HepG2 (cell line): Measurements from ENCODE around the gene CHST12. TPM values are rescaled to one million over a fixed set of nuclear protein-coding genes. Genes with fewer than 3 reads are reported as not detected.

Experiments used
- GABPB1 ChIP-seq: IDR thresholded peaks from 2 replicates; pipeline ENCODE4 v1.6.1; 2016; ENCODE audit warnings: mild to moderate bottlenecking, missing genetic modification reagents, moderate library complexity, missing compliant biosample characterization
- HNRNPL ChIP-seq: fragments of 200-400 bp; formaldehyde crosslinking; IDR thresholded peaks from 2 replicates; pipeline ENCODE4 v1.6.1; 2017; ENCODE audit warnings: mild to moderate bottlenecking, low read depth, low read length
- HOXA3 ChIP-seq: sonication (generic); formaldehyde crosslinking; IDR thresholded peaks from 2 replicates; pipeline ENCODE4 v1.5.0; 2020; ENCODE audit warnings: missing genetic modification reagents
- MAF1 ChIP-seq: sonication (generic); formaldehyde crosslinking; IDR thresholded peaks from 2 replicates; pipeline ENCODE4 v1.5.0; 2020; ENCODE audit warnings: missing genetic modification reagents, borderline replicate concordance
- MTA1 ChIP-seq: sonication (generic); formaldehyde crosslinking; IDR thresholded peaks from 2 replicates; pipeline ENCODE4 v1.4.0; 2020; ENCODE audit warnings: missing genetic modification reagents, mild to moderate bottlenecking, borderline replicate concordance
- MYPOP ChIP-seq: sonication (generic); formaldehyde crosslinking; IDR thresholded peaks from 2 replicates; pipeline ENCODE4 v1.8.1; 2023; ENCODE audit warnings: mild to moderate bottlenecking, moderate library complexity, missing genetic modification reagents
- NR2F6 ChIP-seq, 2 experiments: IDR thresholded peaks; 2 replicates each; pipeline ENCODE4 v1.6.1; 2016; ENCODE audit warnings: antibody characterized with exemption in 1 of 2, mild to moderate bottlenecking in 1 of 2
- RELA ChIP-seq: sonication (generic); formaldehyde crosslinking; IDR thresholded peaks from 2 replicates; pipeline ENCODE4 v1.4.0; 2020; ENCODE audit warnings: missing genetic modification reagents
- TEAD2 ChIP-seq: sonication (generic); formaldehyde crosslinking; IDR thresholded peaks from 2 replicates; pipeline ENCODE4 v1.9.0; 2021; ENCODE audit warnings: missing genetic modification reagents
- ZFP36L2 ChIP-seq: sonication (generic); formaldehyde crosslinking; IDR thresholded peaks from 2 replicates; pipeline ENCODE4 v1.4.0; 2020; ENCODE audit warnings: missing genetic modification reagents
- ZNF20 ChIP-seq: sonication (generic); formaldehyde crosslinking; IDR thresholded peaks from 2 replicates; pipeline ENCODE4 v1.4.0; 2020; ENCODE audit warnings: mild to moderate bottlenecking, moderate library complexity, missing genetic modification reagents
- ZNF232 ChIP-seq: sonication (generic); formaldehyde crosslinking; IDR thresholded peaks from 2 replicates; pipeline ENCODE4 v1.4.0; 2020; ENCODE audit warnings: missing genetic modification reagents, borderline replicate concordance
- ZNF292 ChIP-seq: sonication (generic); formaldehyde crosslinking; IDR thresholded peaks from 2 replicates; pipeline ENCODE4 v1.8.1; 2022; ENCODE audit warnings: mild to moderate bottlenecking, low read depth, missing genetic modification reagents, borderline replicate concordance
- ZNF468 ChIP-seq: sonication (generic); formaldehyde crosslinking; IDR thresholded peaks from 2 replicates; pipeline ENCODE4 v1.8.0; 2022; ENCODE audit warnings: mild to moderate bottlenecking, moderate library complexity, missing genetic modification reagents
- ZNF607 ChIP-seq: sonication (generic); formaldehyde crosslinking; IDR thresholded peaks from 2 replicates; pipeline ENCODE4 v1.5.1; 2020; ENCODE audit warnings: missing genetic modification reagents, mild to moderate bottlenecking, borderline replicate concordance
- ZNF746 ChIP-seq: sonication (generic); formaldehyde crosslinking; IDR thresholded peaks from 2 replicates; pipeline ENCODE4 v1.8.0; 2022; ENCODE audit warnings: mild to moderate bottlenecking, missing genetic modification reagents
- ZSCAN9 ChIP-seq: IDR thresholded peaks from 2 replicates; pipeline ENCODE4 v1.6.1; 2016; ENCODE audit warnings: borderline replicate concordance
- polyA plus RNA-seq, 8 experiments: library from polyadenylated mRNA; depleted of rRNA in 3 of 8; stranded (reverse) in 7 of 8; unstranded in 1 of 8; fragments of >200 nt; fragmentation: Illumina TruSeq in 4 of 8; extraction: Trizol in 4 of 8; gene quantifications; 2 replicates each; pipeline versions ENCODE4 v1.2.1 to v1.2.3, GENCODE V29; 2011 to 2016; ENCODE audit warnings: low read depth in 4 of 8, missing spikeins in 1 of 8, mixed read lengths in 1 of 8; ENCODE audit not compliant: insufficient read depth in 1 of 8
- total RNA-seq, 5 experiments: library from RNA; depleted of rRNA; stranded (reverse); fragments of >200 nt; fragmentation: Illumina TruSeq; extraction: Trizol; gene quantifications; 2 replicates each; pipeline ENCODE4 v1.2.3, GENCODE V29; 2016; ENCODE audit warnings: low read depth in 1 of 5
- TF ChIP-seq, protein P1 (sequence below): sonication (generic); formaldehyde crosslinking; IDR thresholded peaks from 2 replicates; pipeline ENCODE4 v1.4.0; 2020; ENCODE audit warnings: mild to moderate bottlenecking, missing genetic modification reagents
- TF ChIP-seq, protein P2 (sequence below): IDR thresholded peaks from 2 replicates; pipeline ENCODE4 v1.6.1; 2016
- TF ChIP-seq, protein P3 (sequence below): conservative IDR thresholded peaks from 2 replicates; pipeline ENCODE4 v1.6.1; 2018; ENCODE audit warnings: missing genetic modification reagents
- TF ChIP-seq, protein P4 (sequence below): sonication (generic); formaldehyde crosslinking; IDR thresholded peaks from 2 replicates; pipeline ENCODE4 v1.9.0; 2022; ENCODE audit warnings: low read depth, missing genetic modification reagents

The CHST12 gene
- total and polyA plus RNA-seq, 2 of the 13 experiments (the other 11 are each of a cell fraction or from before 2014, with no cell fraction given): 6.4 to 15.8 TPM

GRCh38 chr7:2451171-2452073, 48.0 kb downstream of the CHST12 start (continued):
- peak; percentile 99 for TF ChIP-seq HNRNPL
- peak; percentile 62; the same call in 1 of the 2 replicates for TF ChIP-seq ZNF232 (CRISPR knock-in tag)
- 0 out of 2 replicates have a peak, but pooled peaks have one; percentile 8 for TF ChIP-seq RELA (CRISPR knock-in tag)
- 0 out of 2 replicates have a peak, but pooled peaks have one; percentile 20 for TF ChIP-seq MAF1
- peak; percentile 59; the same call in 1 of the 2 replicates for TF ChIP-seq ZNF607 (CRISPR knock-in tag)
- TF ChIP-seq ZNF468 (CRISPR knock-in tag): peak; percentile 62; the same call in 1 of the 2 replicates
- TF ChIP-seq ZNF746 (CRISPR knock-in tag): peak; percentile 74; the same call in 1 of the 2 replicates
- TF ChIP-seq TEAD2 (CRISPR knock-in tag): no peak
- peak; percentile 65 for TF ChIP-seq ZNF292 (CRISPR knock-in tag)
- TF ChIP-seq, protein P1, sequence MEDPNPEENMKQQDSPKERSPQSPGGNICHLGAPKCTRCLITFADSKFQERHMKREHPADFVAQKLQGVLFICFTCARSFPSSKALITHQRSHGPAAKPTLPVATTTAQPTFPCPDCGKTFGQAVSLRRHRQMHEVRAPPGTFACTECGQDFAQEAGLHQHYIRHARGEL: 0 out of 2 replicates have a peak, but pooled peaks have one; percentile 33
- no peak for TF ChIP-seq ZNF20 (CRISPR knock-in tag)
- TF ChIP-seq, protein P2, sequence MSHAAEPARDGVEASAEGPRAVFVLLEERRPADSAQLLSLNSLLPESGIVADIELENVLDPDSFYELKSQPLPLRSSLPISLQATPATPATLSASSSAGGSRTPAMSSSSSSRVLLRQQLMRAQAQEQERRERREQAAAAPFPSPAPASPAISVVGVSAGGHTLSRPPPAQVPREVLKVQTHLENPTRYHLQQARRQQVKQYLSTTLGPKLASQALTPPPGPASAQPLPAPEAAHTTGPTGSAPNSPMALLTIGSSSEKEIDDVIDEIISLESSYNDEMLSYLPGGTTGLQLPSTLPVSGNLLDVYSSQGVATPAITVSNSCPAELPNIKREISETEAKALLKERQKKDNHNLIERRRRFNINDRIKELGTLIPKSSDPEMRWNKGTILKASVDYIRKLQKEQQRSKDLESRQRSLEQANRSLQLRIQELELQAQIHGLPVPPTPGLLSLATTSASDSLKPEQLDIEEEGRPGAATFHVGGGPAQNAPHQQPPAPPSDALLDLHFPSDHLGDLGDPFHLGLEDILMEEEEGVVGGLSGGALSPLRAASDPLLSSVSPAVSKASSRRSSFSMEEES (CRISPR knock-in tag): peak; percentile 66; the same call in 1 of the 2 replicates
- TF ChIP-seq GABPB1 (CRISPR knock-in tag): peak; percentile 76; the same call in 1 of the 2 replicates
- no peak for TF ChIP-seq ZFP36L2 (CRISPR knock-in tag)
- TF ChIP-seq, protein P3, sequence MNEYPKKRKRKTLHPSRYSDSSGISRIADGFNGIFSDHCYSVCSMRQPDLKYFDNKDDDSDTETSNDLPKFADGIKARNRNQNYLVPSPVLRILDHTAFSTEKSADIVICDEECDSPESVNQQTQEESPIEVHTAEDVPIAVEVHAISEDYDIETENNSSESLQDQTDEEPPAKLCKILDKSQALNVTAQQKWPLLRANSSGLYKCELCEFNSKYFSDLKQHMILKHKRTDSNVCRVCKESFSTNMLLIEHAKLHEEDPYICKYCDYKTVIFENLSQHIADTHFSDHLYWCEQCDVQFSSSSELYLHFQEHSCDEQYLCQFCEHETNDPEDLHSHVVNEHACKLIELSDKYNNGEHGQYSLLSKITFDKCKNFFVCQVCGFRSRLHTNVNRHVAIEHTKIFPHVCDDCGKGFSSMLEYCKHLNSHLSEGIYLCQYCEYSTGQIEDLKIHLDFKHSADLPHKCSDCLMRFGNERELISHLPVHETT (CRISPR knock-in tag): no peak
- TF ChIP-seq MYPOP (CRISPR knock-in tag): 0 out of 2 replicates have a peak, but pooled peaks have one; percentile 63
- TF ChIP-seq ZSCAN9 (CRISPR knock-in tag): 0 out of 2 replicates have a peak, but pooled peaks have one; percentile 14
- TF ChIP-seq NR2F6 (IDR thresholded peaks at IDR 0.05): no peak; the same call in 1 of the 2 replicates
- TF ChIP-seq NR2F6 (CRISPR knock-in tag; IDR thresholded peaks at IDR 0.05): peak; percentile 54; the same call in 1 of the 2 replicates
- TF ChIP-seq, protein P4, sequence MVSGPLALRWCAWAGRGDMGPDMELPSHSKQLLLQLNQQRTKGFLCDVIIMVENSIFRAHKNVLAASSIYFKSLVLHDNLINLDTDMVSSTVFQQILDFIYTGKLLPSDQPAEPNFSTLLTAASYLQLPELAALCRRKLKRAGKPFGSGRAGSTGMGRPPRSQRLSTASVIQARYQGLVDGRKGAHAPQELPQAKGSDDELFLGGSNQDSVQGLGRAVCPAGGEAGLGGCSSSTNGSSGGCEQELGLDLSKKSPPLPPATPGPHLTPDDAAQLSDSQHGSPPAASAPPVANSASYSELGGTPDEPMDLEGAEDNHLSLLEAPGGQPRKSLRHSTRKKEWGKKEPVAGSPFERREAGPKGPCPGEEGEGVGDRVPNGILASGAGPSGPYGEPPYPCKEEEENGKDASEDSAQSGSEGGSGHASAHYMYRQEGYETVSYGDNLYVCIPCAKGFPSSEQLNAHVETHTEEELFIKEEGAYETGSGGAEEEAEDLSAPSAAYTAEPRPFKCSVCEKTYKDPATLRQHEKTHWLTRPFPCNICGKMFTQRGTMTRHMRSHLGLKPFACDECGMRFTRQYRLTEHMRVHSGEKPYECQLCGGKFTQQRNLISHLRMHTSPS (CRISPR knock-in tag): peak; percentile 97
- TF ChIP-seq HOXA3 (CRISPR knock-in tag): peak; percentile 45; the same call in 1 of the 2 replicates
- peak; percentile 52; the same call in 1 of the 2 replicates for TF ChIP-seq MTA1
